Neural cell (in vitro differentiated cells): Measurements from ENCODE around the gene KCNT1. TPM values are rescaled to one million over a fixed set of nuclear protein-coding genes. Genes with fewer than 3 reads are reported as not detected.

Source experiments
- H2AFZ ChIP-seq: fragments of 200-600, 300-800 bp; sonication (generic), shearing (Covaris generic); 2 replicates; pipeline ENCODE4 v1.6.0; 2014; ENCODE audit warnings: low read depth, mild to moderate bottlenecking, antibody characterized with exemption, low read length, moderate library complexity
- H3F3A ChIP-seq: fragments of 200-600 bp; shearing (Covaris generic); 2 replicates; pipeline ENCODE4 v1.6.1; 2016; ENCODE audit warnings: mild to moderate bottlenecking, moderate library complexity, mixed read lengths, antibody characterized with exemption, low read length; ENCODE audit not compliant: insufficient read depth, poor library complexity, severe bottlenecking
- H3K27ac ChIP-seq: fragments of 200-600, 300-800 bp; sonication (generic), shearing (Covaris generic); 2 replicates; pipeline ENCODE4 v1.5.1; 2014; ENCODE audit warnings: mild to moderate bottlenecking, low read length, moderate library complexity
- H3K27me3 ChIP-seq: fragments of 300-800, 200-600 bp; sonication (generic), shearing (Covaris generic); 2 replicates; pipeline ENCODE4 v1.6.0; 2014; ENCODE audit warnings: mild to moderate bottlenecking, low read depth, low read length, moderate library complexity; ENCODE audit not compliant: insufficient read depth
- H3K36me3 ChIP-seq: fragments of 300-800, 200-600 bp; sonication (generic), shearing (Covaris generic); 2 replicates; pipeline ENCODE4 v1.5.1; 2014; ENCODE audit warnings: mild to moderate bottlenecking, antibody characterized with exemption, low read length, moderate library complexity; ENCODE audit not compliant: insufficient read depth
- H3K4me2 ChIP-seq: fragments of 300-800, 200-600 bp; sonication (generic), shearing (Covaris generic); 2 replicates; pipeline ENCODE4 v1.6.0; 2014; ENCODE audit warnings: mild to moderate bottlenecking, low read length
- H3K4me3 ChIP-seq: fragments of 300-800, 200-600 bp; sonication (generic), shearing (Covaris generic); 2 replicates; pipeline ENCODE4 v1.5.1; 2014; ENCODE audit warnings: mild to moderate bottlenecking, low read length, moderate library complexity
- H3K79me2 ChIP-seq: fragments of 200-600 bp; shearing (Covaris generic); replicated peaks from 2 replicates; pipeline ENCODE4 v1.6.0; 2014; ENCODE audit warnings: mild to moderate bottlenecking, low read length, moderate library complexity; ENCODE audit not compliant: insufficient read depth
- H3K9ac ChIP-seq: fragments of 300-800, 200-600 bp; sonication (generic), shearing (Covaris generic); 2 replicates; pipeline ENCODE4 v1.6.1; 2016; ENCODE audit warnings: mild to moderate bottlenecking, low read length, mixed read lengths
- H3K9me2 ChIP-seq: fragments of 200-600 bp; shearing (Covaris generic); 2 replicates; pipeline ENCODE4 v1.6.1; 2016; ENCODE audit warnings: mild to moderate bottlenecking, low read length, mixed read lengths; ENCODE audit not compliant: insufficient read depth
- H3K9me3 ChIP-seq: fragments of 200-600, 300-800 bp; sonication (generic), shearing (Covaris generic); 2 replicates; pipeline ENCODE4 v1.6.1; 2016; ENCODE audit warnings: mild to moderate bottlenecking, mixed run types, low read length, moderate library complexity, mixed read lengths
- H4K20me1 ChIP-seq: fragments of 200-600 bp; shearing (Covaris generic); 2 replicates; pipeline ENCODE4 v1.6.1; 2016; ENCODE audit warnings: mild to moderate bottlenecking, mixed run types; ENCODE audit not compliant: insufficient read depth
- CTCF ChIP-seq: fragments of 450-650 bp; IDR thresholded peaks from 2 replicates; pipeline ENCODE4 v1.5.1; 2014; ENCODE audit warnings: antibody characterized with exemption, mild to moderate bottlenecking, moderate library complexity; ENCODE audit not compliant: poor library complexity, severe bottlenecking
- EP300 ChIP-seq: fragments of 450-650 bp; conservative IDR thresholded peaks from 2 replicates; pipeline ENCODE4 v1.6.1; 2014; ENCODE audit warnings: antibody characterized with exemption, mild to moderate bottlenecking, moderate library complexity; ENCODE audit not compliant: poor library complexity, severe bottlenecking
- EZH2 ChIP-seq: fragments of 200-600, 300-800 bp; shearing (Covaris generic), sonication (generic); IDR thresholded peaks from 2 replicates; pipeline ENCODE4 v1.6.1; 2014; ENCODE audit warnings: antibody characterized with exemption, low read length, borderline replicate concordance, mild to moderate bottlenecking; ENCODE audit not compliant: insufficient read depth, poor library complexity, severe bottlenecking
- MXI1 ChIP-seq: fragments of 450-650 bp; conservative IDR thresholded peaks from 2 replicates; pipeline ENCODE4 v1.6.1; 2014; ENCODE audit warnings: antibody characterized with exemption, mild to moderate bottlenecking; ENCODE audit not compliant: poor library complexity, severe bottlenecking
- POLR2AphosphoS5 ChIP-seq: IDR thresholded peaks from 2 replicates; pipeline ENCODE4 v1.6.1; 2012
- RAD21 ChIP-seq: fragments of 450-650 bp; conservative IDR thresholded peaks from 2 replicates; pipeline ENCODE4 v1.6.1; 2014; ENCODE audit warnings: antibody characterized with exemption, mild to moderate bottlenecking, moderate library complexity
- REST ChIP-seq: IDR thresholded peaks from 2 replicates; pipeline ENCODE4 v1.6.1; 2012; ENCODE audit warnings: borderline replicate concordance
- SMC3 ChIP-seq: fragments of 450-650 bp; conservative IDR thresholded peaks from 2 replicates; pipeline ENCODE4 v1.6.1; 2014; ENCODE audit warnings: antibody characterized with exemption, mild to moderate bottlenecking, moderate library complexity; ENCODE audit not compliant: poor library complexity
- TAF1 ChIP-seq: IDR thresholded peaks from 2 replicates; pipeline ENCODE4 v1.6.1; 2012; ENCODE audit warnings: low read depth
- polyA plus RNA-seq: library from polyadenylated mRNA; depleted of rRNA; stranded (reverse); fragments of >200 nt; gene quantifications from 2 replicates; pipeline ENCODE4 v1.2.3, GENCODE V29; 2014

KCNT1 gene
- polyA plus RNA-seq, 1 donor from 2014 or later = 0.67 TPM

- Histone ChIP-seq H3K9me2 (no peaks in the 10 kb centered on the region), H3K9ac (no peak overlapping the region), H3K4me2 (no peak overlapping the region), H4K20me1 (no peaks in the 10 kb centered on the region), H3K36me3 (no peaks in the 10 kb centered on the region), H3K27me3 (no peaks in the 10 kb centered on the region), H2AFZ (no peak overlapping the region), H3F3A (no peaks in the 10 kb centered on the region), H3K79me2 (no peaks in the 10 kb centered on the region), H3K27ac (no peak overlapping the region), H3K4me3 (no peak overlapping the region), H3K9me3 (no peaks in the 10 kb centered on the region)
- no peak for TF ChIP-seq REST
- no peak for TF ChIP-seq POLR2AphosphoS5
- no peak for TF ChIP-seq TAF1
Measured at GRCh38 chr9:135727257-135727875, 25.4 kb downstream of the KCNT1 start.

GRCh38 chr9:135728436-135729110 is 26.6 kb downstream of the KCNT1 start:
- Histone ChIP-seq H3K9me2 (no peaks in the 10 kb centered on the region), H4K20me1 (no peaks in the 10 kb centered on the region), H3K79me2 (no peaks in the 10 kb centered on the region), H3K4me2 (no peak overlapping the region), H3K9ac (no peak overlapping the region), H3K36me3 (no peaks in the 10 kb centered on the region), H3F3A (no peaks in the 10 kb centered on the region), H3K4me3 (no peak overlapping the region), H2AFZ (no peak overlapping the region), H3K9me3 (no peaks in the 10 kb centered on the region), H3K27ac (no peak overlapping the region), H3K27me3 (no peaks in the 10 kb centered on the region)
- no peak for TF ChIP-seq CTCF
- no peak for TF ChIP-seq POLR2AphosphoS5
- no peak for TF ChIP-seq TAF1
- no peak for TF ChIP-seq RAD21
- TF ChIP-seq EP300 = no peak
- no peak for TF ChIP-seq REST
- TF ChIP-seq MXI1 = no peak
- no peak for TF ChIP-seq EZH2
- TF ChIP-seq SMC3 = no peak
